H1 (cell line): Measurements from ENCODE around the gene ADORA1. TPM values are rescaled to one million over a fixed set of nuclear protein-coding genes. Genes with fewer than 3 reads are reported as not detected.
A peak's percentile ranks its signal among the peaks of the same experiment; 100 is the strongest.

ENCODE experiments used
- CEBPB ChIP-seq: IDR thresholded peaks from 2 replicates; pipeline ENCODE4 v1.6.1; 2012; ENCODE audit warnings: low read depth, low read length
- CHD1 ChIP-seq: IDR thresholded peaks from 2 replicates; pipeline ENCODE4 v1.6.1; 2012; ENCODE audit warnings: low read depth, low read length, improper control_type of control experiment
- CHD7 ChIP-seq: fragments of 300-600 bp; sonication (generic); IDR thresholded peaks from 2 replicates; pipeline ENCODE4 v1.7.1; 2012; ENCODE audit warnings: low read length, moderate library complexity, mild to moderate bottlenecking, inconsistent platforms; ENCODE audit not compliant: insufficient replicate concordance
- HDAC2 ChIP-seq, 2 experiments: fragments of 300-600 bp in 1 of 2; sonication (generic) in 1 of 2; IDR thresholded peaks; 2 replicates each; pipeline ENCODE4 v1.6.1; 2011 to 2012; ENCODE audit warnings: low read depth in 2 of 2, low read length in 2 of 2, mild to moderate bottlenecking in 2 of 2, moderate library complexity in 2 of 2, borderline replicate concordance in 1 of 2, inconsistent platforms in 1 of 2
- KDM1A ChIP-seq: fragments of 200-600, 300-600 bp; sonication (generic); IDR thresholded peaks from 2 replicates; pipeline ENCODE4 v1.7.1; 2016; ENCODE audit warnings: mild to moderate bottlenecking, low read length, borderline replicate concordance
- MAFK ChIP-seq: IDR thresholded peaks from 2 replicates; pipeline ENCODE4 v1.6.1; 2012; ENCODE audit warnings: low read depth, mild to moderate bottlenecking, improper control_type of control experiment, low read length
- SIRT6 ChIP-seq: IDR thresholded peaks from one replicate; pipeline ENCODE4 v1.7.1; 2012; ENCODE audit warnings: low read length, inconsistent platforms
- SP2 ChIP-seq: IDR thresholded peaks from 2 replicates; pipeline ENCODE4 v1.6.1; 2012; ENCODE audit warnings: mild to moderate bottlenecking, low read length, inconsistent platforms
- SUZ12 ChIP-seq: fragments of 200-600 bp; sonication (generic); IDR thresholded peaks from 2 replicates; pipeline ENCODE4 v1.6.1; 2012; ENCODE audit warnings: mild to moderate bottlenecking, inconsistent platforms, low read length, moderate library complexity, mixed read lengths
- TCF12 ChIP-seq: IDR thresholded peaks from 2 replicates; pipeline ENCODE4 v1.6.1; 2011; ENCODE audit warnings: low read depth, mild to moderate bottlenecking, low read length
- polyA plus RNA-seq, 7 experiments: library from polyadenylated mRNA; depleted of rRNA in 3 of 7; stranded (reverse) in 5 of 7; unstranded in 2 of 7; fragments of >200 nt in 5 of 7; fragments of 200-250 nt in 2 of 7; gene quantifications; 1 replicate in 5 of 7; 2 replicates in 1 of 7; 4 replicates in 1 of 7; pipeline versions ENCODE4 v1.2.1 to v1.2.3, GENCODE V29; 2011 to 2013; ENCODE audit warnings: missing spikeins in 2 of 7, mixed read lengths in 2 of 7
- total RNA-seq: library from RNA; stranded (reverse); fragmentation: NEBNext Ultra II Directional; extraction: Animal tissue kit (Norgen Biotek cat#: 25700); gene quantifications from 2 replicates; pipeline ENCODE4 v1.2.1, GENCODE V29; 2021

The ADORA1 gene
- total and polyA plus RNA-seq, 2 of the 8 experiments (the other 6 are each of a cell fraction or from before 2014, with no cell fraction given): 3.3 to 6.7 TPM

DNA sequence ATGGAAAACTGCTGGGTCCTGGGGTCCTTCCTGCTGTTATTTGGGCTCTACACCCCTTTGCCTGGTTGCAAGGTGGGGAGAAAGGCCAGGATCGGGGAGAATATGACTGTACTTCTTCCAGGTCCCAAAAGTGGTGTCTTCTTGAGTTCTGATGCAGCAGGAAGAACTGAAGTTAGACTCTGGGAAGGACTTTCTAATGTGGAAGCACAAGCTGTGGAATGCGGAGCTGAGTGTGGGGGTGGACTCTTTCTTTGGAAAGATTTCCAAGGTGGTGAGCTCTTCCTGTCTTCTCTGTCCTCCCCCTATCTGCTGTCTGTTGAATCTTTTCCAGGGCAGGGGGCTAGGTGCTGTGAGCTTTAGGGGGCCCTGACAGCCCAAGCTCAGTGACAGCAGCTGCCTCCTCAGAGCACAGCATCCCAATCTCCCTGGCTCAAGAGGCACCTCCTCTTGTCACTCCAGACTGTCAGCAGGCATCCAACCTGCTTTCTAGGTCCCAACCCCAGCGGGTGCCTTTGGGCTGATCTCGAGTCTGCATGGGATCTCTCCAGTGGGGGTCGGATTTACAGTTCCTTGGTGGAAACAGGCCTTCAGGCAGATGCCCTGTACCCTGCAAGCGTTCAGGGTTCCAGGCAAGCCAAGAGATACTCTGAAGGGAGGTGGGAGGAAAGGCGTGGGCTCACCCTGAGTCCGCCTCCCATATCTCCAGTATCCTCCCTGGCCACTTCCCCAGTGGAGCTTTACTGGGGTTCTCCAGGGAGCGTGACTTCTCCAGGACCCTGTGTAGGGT lies 23.2 kb downstream of the ADORA1 start (continued):
- no peak for TF ChIP-seq CHD7
- no peak for TF ChIP-seq CHD1
- no peak for TF ChIP-seq TCF12
- peak; percentile 99 for TF ChIP-seq KDM1A
- no peak for TF ChIP-seq SUZ12
- TF ChIP-seq CEBPB: no peak
- TF ChIP-seq SIRT6: no peak
- no peak for TF ChIP-seq MAFK
- peak in 1 of 2 experiments; percentile 99; a peak in 2 of 4 replicates for TF ChIP-seq HDAC2 (IDR thresholded peaks at IDR 0.05; ENCODE audit: borderline replicate concordance in 1 of 2, low read depth in 2 of 2, low read length in 2 of 2)
- no peak for TF ChIP-seq SP2
